MM.1S (cell line): ENCODE data around the gene SPTBN2.

Source experiments
- DNase-seq: peaks from one replicate; pipeline ENCODE4 v3.0.0-alpha.2; 2015
- H2AFZ ChIP-seq: fragments of 300-600 bp; sonication (generic); 2 replicates; pipeline ENCODE4 v1.6.0; 2016; ENCODE audit warnings: antibody characterized with exemption, low read length
- H3F3A ChIP-seq: fragments of 300-600 bp; sonication (generic); 2 replicates; pipeline ENCODE4 v1.6.1; 2016; ENCODE audit warnings: mild to moderate bottlenecking, antibody characterized with exemption, low read length, moderate library complexity, mixed read lengths; ENCODE audit not compliant: insufficient read depth
- H3K27ac ChIP-seq: fragments of 300-600 bp; sonication (generic); 2 replicates; pipeline ENCODE4 v1.5.1; 2016; ENCODE audit warnings: mild to moderate bottlenecking, low read length
- H3K27me3 ChIP-seq: fragments of 300-600 bp; sonication (generic); replicated peaks from 2 replicates; pipeline ENCODE4 v1.6.0; 2016; ENCODE audit warnings: low read length; ENCODE audit not compliant: insufficient read depth
- H3K36me3 ChIP-seq: fragments of 300-600 bp; sonication (generic); replicated peaks from 2 replicates; pipeline ENCODE4 v1.6.1; 2016; ENCODE audit warnings: mild to moderate bottlenecking, low read length, mixed read lengths; ENCODE audit not compliant: insufficient read depth
- H3K4me1 ChIP-seq: fragments of 300-600 bp; sonication (generic); 2 replicates; pipeline ENCODE4 v1.6.1; 2016; ENCODE audit warnings: low read length, mixed read lengths
- H3K4me2 ChIP-seq: fragments of 300-600 bp; sonication (generic); 2 replicates; pipeline ENCODE4 v1.6.0; 2016; ENCODE audit warnings: low read depth, low read length
- H3K4me3 ChIP-seq: fragments of 300-600 bp; sonication (generic); 2 replicates; pipeline ENCODE4 v1.5.1; 2016; ENCODE audit warnings: low read length, mixed read lengths
- H3K79me2 ChIP-seq: fragments of 300-600 bp; sonication (generic); 2 replicates; pipeline ENCODE4 v1.6.1; 2016; ENCODE audit warnings: mixed run types, low read length, mixed read lengths
- H3K9ac ChIP-seq: fragments of 300-600 bp; sonication (generic); 2 replicates; pipeline ENCODE4 v1.6.1; 2016; ENCODE audit warnings: low read length, mixed read lengths
- H3K9me2 ChIP-seq: fragments of 300-600 bp; sonication (generic); replicated peaks from 2 replicates; pipeline ENCODE4 v1.6.1; 2016; ENCODE audit warnings: mild to moderate bottlenecking, low read length, mixed read lengths; ENCODE audit not compliant: insufficient read depth
- H3K9me3 ChIP-seq: fragments of 300-600 bp; sonication (generic); replicated peaks from 2 replicates; pipeline ENCODE4 v1.6.1; 2016; ENCODE audit warnings: mild to moderate bottlenecking, low read length, mixed read lengths; ENCODE audit not compliant: insufficient read depth
- H4K20me1 ChIP-seq: fragments of 300-600 bp; sonication (generic); 2 replicates; pipeline ENCODE4 v1.6.1; 2016; ENCODE audit warnings: mild to moderate bottlenecking, low read length, moderate library complexity, mixed read lengths; ENCODE audit not compliant: insufficient read depth
- CTCF ChIP-seq: fragments of 300-600 bp; sonication (generic); IDR thresholded peaks from 2 replicates; pipeline ENCODE4 v1.5.1; 2016; ENCODE audit warnings: antibody characterized with exemption, low read length, mixed read lengths
- EZH2 ChIP-seq: fragments of 300-600 bp; sonication (generic); optimal IDR thresholded peaks from 2 replicates; pipeline ENCODE3; 2017; ENCODE audit warnings: low read depth, mild to moderate bottlenecking, antibody characterized with exemption, low read length, mixed read lengths
- EZH2phosphoT487 ChIP-seq: fragments of 300-600 bp; sonication (generic); IDR thresholded peaks from 2 replicates; pipeline ENCODE4 v1.6.1; 2018; ENCODE audit warnings: antibody characterized with exemption, low read length

SPTBN2 gene

GRCh38 chr11:66704659-66705360 lies 24.2 kb downstream of the SPTBN2 start:
- Histone ChIP-seq H3K9me3 (no peaks in the 10 kb centered on the region), H3K4me1 (no peaks in the 10 kb centered on the region), H2AFZ (no peak overlapping the region), H3K9me2 (no peaks in the 10 kb centered on the region), H3K4me2 (no peak overlapping the region), H3K27ac (no peak overlapping the region), H3K27me3 (no peaks in the 10 kb centered on the region), H3K9ac (no peak overlapping the region), H3K79me2 (no peaks in the 10 kb centered on the region), H3K36me3 (no peaks in the 10 kb centered on the region), H3F3A (no peaks in the 10 kb centered on the region), H4K20me1 (no peaks in the 10 kb centered on the region), H3K4me3 (no peak overlapping the region)
- TF ChIP-seq CTCF = no peak
- TF ChIP-seq EZH2phosphoT487 = no peak
- TF ChIP-seq EZH2 = no peak
- DNase-seq = no peak

- H3K4me1 ChIP-seq = no peaks in the 10 kb centered on the region
- H3K79me2 ChIP-seq = no peaks in the 10 kb centered on the region
- H3F3A ChIP-seq = no peaks in the 10 kb centered on the region
- no peak overlapping the region for H3K4me2 ChIP-seq
- no peaks in the 10 kb centered on the region for H3K9me3 ChIP-seq
- H3K4me3 ChIP-seq = no peak overlapping the region
- no peak overlapping the region for H2AFZ ChIP-seq
- TF ChIP-seq EZH2 (no peak), CTCF (no peak), EZH2phosphoT487 (no peak)
- no peak overlapping the region for H3K9ac ChIP-seq
- H3K36me3 ChIP-seq = no peaks in the 10 kb centered on the region
- DNase-seq = no peak
- H3K9me2 ChIP-seq = no peaks in the 10 kb centered on the region
- H3K27me3 ChIP-seq = no peaks in the 10 kb centered on the region
- no peaks in the 10 kb centered on the region for H4K20me1 ChIP-seq
- no peak overlapping the region for H3K27ac ChIP-seq
These were observed 27.4 kb downstream of the SPTBN2 start for GRCh38 chr11:66701432-66702240.

GRCh38 chr11:66700742-66701141 lies 28.3 kb downstream of the SPTBN2 start:
- H4K20me1 ChIP-seq = no peaks in the 10 kb centered on the region
- no peak overlapping the region for H3K9ac ChIP-seq
- H3K9me3 ChIP-seq = no peaks in the 10 kb centered on the region
- no peaks in the 10 kb centered on the region for H3K36me3 ChIP-seq
- no peaks in the 10 kb centered on the region for H3K4me1 ChIP-seq
- no peak overlapping the region for H2AFZ ChIP-seq
- no peaks in the 10 kb centered on the region for H3F3A ChIP-seq
- TF ChIP-seq EZH2 (no peak), EZH2phosphoT487 (no peak), CTCF (no peak)
- no peaks in the 10 kb centered on the region for H3K27me3 ChIP-seq
- no peak overlapping the region for H3K4me2 ChIP-seq
- no peak for DNase-seq
- H3K79me2 ChIP-seq = no peaks in the 10 kb centered on the region
- H3K4me3 ChIP-seq = no peak overlapping the region
- no peaks in the 10 kb centered on the region for H3K9me2 ChIP-seq
- H3K27ac ChIP-seq = no peak overlapping the region
